Neural cell (in vitro differentiated cells): ENCODE results near the gene UGT1A8. TPM values are rescaled to one million over a fixed set of nuclear protein-coding genes. Genes with fewer than 3 reads are reported as not detected.

Experiments used
- H2AFZ ChIP-seq: fragments of 200-600, 300-800 bp; sonication (generic), shearing (Covaris generic); 2 replicates; pipeline ENCODE4 v1.6.0; 2014; ENCODE audit warnings: low read depth, mild to moderate bottlenecking, antibody characterized with exemption, low read length, moderate library complexity
- H3F3A ChIP-seq: fragments of 200-600 bp; shearing (Covaris generic); 2 replicates; pipeline ENCODE4 v1.6.1; 2016; ENCODE audit warnings: mild to moderate bottlenecking, moderate library complexity, mixed read lengths, antibody characterized with exemption, low read length; ENCODE audit not compliant: insufficient read depth, poor library complexity, severe bottlenecking
- H3K27ac ChIP-seq: fragments of 200-600, 300-800 bp; sonication (generic), shearing (Covaris generic); 2 replicates; pipeline ENCODE4 v1.5.1; 2014; ENCODE audit warnings: mild to moderate bottlenecking, low read length, moderate library complexity
- H3K27me3 ChIP-seq: fragments of 300-800, 200-600 bp; sonication (generic), shearing (Covaris generic); 2 replicates; pipeline ENCODE4 v1.6.0; 2014; ENCODE audit warnings: mild to moderate bottlenecking, low read depth, low read length, moderate library complexity; ENCODE audit not compliant: insufficient read depth
- H3K36me3 ChIP-seq: fragments of 300-800, 200-600 bp; sonication (generic), shearing (Covaris generic); 2 replicates; pipeline ENCODE4 v1.5.1; 2014; ENCODE audit warnings: mild to moderate bottlenecking, antibody characterized with exemption, low read length, moderate library complexity; ENCODE audit not compliant: insufficient read depth
- H3K4me2 ChIP-seq: fragments of 300-800, 200-600 bp; sonication (generic), shearing (Covaris generic); 2 replicates; pipeline ENCODE4 v1.6.0; 2014; ENCODE audit warnings: mild to moderate bottlenecking, low read length
- H3K4me3 ChIP-seq: fragments of 300-800, 200-600 bp; sonication (generic), shearing (Covaris generic); 2 replicates; pipeline ENCODE4 v1.5.1; 2014; ENCODE audit warnings: mild to moderate bottlenecking, low read length, moderate library complexity
- H3K79me2 ChIP-seq: fragments of 200-600 bp; shearing (Covaris generic); replicated peaks from 2 replicates; pipeline ENCODE4 v1.6.0; 2014; ENCODE audit warnings: mild to moderate bottlenecking, low read length, moderate library complexity; ENCODE audit not compliant: insufficient read depth
- H3K9ac ChIP-seq: fragments of 300-800, 200-600 bp; sonication (generic), shearing (Covaris generic); 2 replicates; pipeline ENCODE4 v1.6.1; 2016; ENCODE audit warnings: mild to moderate bottlenecking, low read length, mixed read lengths
- H3K9me2 ChIP-seq: fragments of 200-600 bp; shearing (Covaris generic); 2 replicates; pipeline ENCODE4 v1.6.1; 2016; ENCODE audit warnings: mild to moderate bottlenecking, low read length, mixed read lengths; ENCODE audit not compliant: insufficient read depth
- H3K9me3 ChIP-seq: fragments of 200-600, 300-800 bp; sonication (generic), shearing (Covaris generic); 2 replicates; pipeline ENCODE4 v1.6.1; 2016; ENCODE audit warnings: mild to moderate bottlenecking, mixed run types, low read length, moderate library complexity, mixed read lengths
- H4K20me1 ChIP-seq: fragments of 200-600 bp; shearing (Covaris generic); 2 replicates; pipeline ENCODE4 v1.6.1; 2016; ENCODE audit warnings: mild to moderate bottlenecking, mixed run types; ENCODE audit not compliant: insufficient read depth
- EP300 ChIP-seq: fragments of 450-650 bp; conservative IDR thresholded peaks from 2 replicates; pipeline ENCODE4 v1.6.1; 2014; ENCODE audit warnings: antibody characterized with exemption, mild to moderate bottlenecking, moderate library complexity; ENCODE audit not compliant: poor library complexity, severe bottlenecking
- EZH2 ChIP-seq: fragments of 200-600, 300-800 bp; shearing (Covaris generic), sonication (generic); IDR thresholded peaks from 2 replicates; pipeline ENCODE4 v1.6.1; 2014; ENCODE audit warnings: antibody characterized with exemption, low read length, borderline replicate concordance, mild to moderate bottlenecking; ENCODE audit not compliant: insufficient read depth, poor library complexity, severe bottlenecking
- MXI1 ChIP-seq: fragments of 450-650 bp; conservative IDR thresholded peaks from 2 replicates; pipeline ENCODE4 v1.6.1; 2014; ENCODE audit warnings: antibody characterized with exemption, mild to moderate bottlenecking; ENCODE audit not compliant: poor library complexity, severe bottlenecking
- POLR2AphosphoS5 ChIP-seq: IDR thresholded peaks from 2 replicates; pipeline ENCODE4 v1.6.1; 2012
- RAD21 ChIP-seq: fragments of 450-650 bp; conservative IDR thresholded peaks from 2 replicates; pipeline ENCODE4 v1.6.1; 2014; ENCODE audit warnings: antibody characterized with exemption, mild to moderate bottlenecking, moderate library complexity
- SMC3 ChIP-seq: fragments of 450-650 bp; conservative IDR thresholded peaks from 2 replicates; pipeline ENCODE4 v1.6.1; 2014; ENCODE audit warnings: antibody characterized with exemption, mild to moderate bottlenecking, moderate library complexity; ENCODE audit not compliant: poor library complexity
- TAF1 ChIP-seq: IDR thresholded peaks from 2 replicates; pipeline ENCODE4 v1.6.1; 2012; ENCODE audit warnings: low read depth
- polyA plus RNA-seq: library from polyadenylated mRNA; depleted of rRNA; stranded (reverse); fragments of >200 nt; gene quantifications from 2 replicates; pipeline ENCODE4 v1.2.3, GENCODE V29; 2014
- TF ChIP-seq, protein P1 (sequence below): fragments of 450-650 bp; IDR thresholded peaks from 2 replicates; pipeline ENCODE4 v1.5.1; 2014; ENCODE audit warnings: antibody characterized with exemption, mild to moderate bottlenecking, moderate library complexity; ENCODE audit not compliant: poor library complexity, severe bottlenecking
- TF ChIP-seq, protein P2 (sequence below): IDR thresholded peaks from 2 replicates; pipeline ENCODE4 v1.6.1; 2012; ENCODE audit warnings: borderline replicate concordance

The UGT1A8 gene
- polyA plus RNA-seq, 1 donor from 2014 or later, result not detected

DNA sequence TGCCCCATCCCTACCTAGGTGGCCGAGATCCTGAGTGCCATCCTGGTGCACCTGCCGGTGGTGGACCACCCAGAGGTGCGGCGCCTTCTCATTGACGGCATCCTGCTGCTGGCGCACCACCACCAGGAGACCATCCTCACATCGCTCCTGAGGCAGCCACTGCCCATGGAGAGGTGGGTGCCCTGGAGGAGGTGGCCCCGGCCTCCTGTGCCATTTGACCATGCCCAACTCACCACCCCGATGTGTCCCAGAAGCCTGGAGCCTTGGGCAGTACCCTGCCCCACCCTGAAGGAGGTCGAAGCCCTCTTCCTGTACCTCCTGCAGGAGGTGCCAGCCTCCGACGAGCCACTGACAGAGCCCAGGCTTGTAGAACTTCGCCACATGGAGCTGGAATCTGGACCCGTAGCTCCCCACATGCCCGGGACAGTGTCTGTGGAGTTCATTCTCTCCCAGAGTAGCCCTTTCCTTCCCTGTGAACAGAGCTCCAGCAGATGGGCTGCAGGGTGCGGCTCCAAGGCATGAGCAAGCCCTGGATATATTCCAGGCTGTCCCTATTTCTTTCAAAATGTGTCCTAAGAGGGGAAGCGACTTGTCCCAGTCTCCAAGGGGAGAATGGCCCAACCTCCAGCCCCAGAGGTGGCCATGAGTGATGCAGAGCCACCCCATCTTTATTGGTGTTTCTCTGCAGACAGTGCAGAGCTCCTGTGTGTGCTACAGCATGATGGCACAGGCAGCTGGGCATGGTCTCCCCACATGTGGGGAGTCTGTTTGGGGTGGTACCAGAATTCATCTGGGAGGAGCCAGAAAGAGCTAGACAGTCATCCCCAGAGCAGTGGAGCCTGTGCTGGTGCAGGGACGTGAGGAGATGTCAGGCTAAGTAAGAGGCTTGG, 202.7 kb downstream of the UGT1A8 start:
- Histone ChIP-seq H3K79me2 (no peaks in the 10 kb centered on the region), H4K20me1 (no peaks in the 10 kb centered on the region), H3K9me3 (no peaks in the 10 kb centered on the region), H3K9ac (no peak overlapping the region), H2AFZ (no peak overlapping the region), H3F3A (no peaks in the 10 kb centered on the region), H3K27ac (no peak overlapping the region), H3K27me3 (no peaks in the 10 kb centered on the region), H3K4me3 (no peak overlapping the region), H3K36me3 (no peaks in the 10 kb centered on the region), H3K4me2 (no peak overlapping the region), H3K9me2 (no peaks in the 10 kb centered on the region)
- TF ChIP-seq, protein P1, sequence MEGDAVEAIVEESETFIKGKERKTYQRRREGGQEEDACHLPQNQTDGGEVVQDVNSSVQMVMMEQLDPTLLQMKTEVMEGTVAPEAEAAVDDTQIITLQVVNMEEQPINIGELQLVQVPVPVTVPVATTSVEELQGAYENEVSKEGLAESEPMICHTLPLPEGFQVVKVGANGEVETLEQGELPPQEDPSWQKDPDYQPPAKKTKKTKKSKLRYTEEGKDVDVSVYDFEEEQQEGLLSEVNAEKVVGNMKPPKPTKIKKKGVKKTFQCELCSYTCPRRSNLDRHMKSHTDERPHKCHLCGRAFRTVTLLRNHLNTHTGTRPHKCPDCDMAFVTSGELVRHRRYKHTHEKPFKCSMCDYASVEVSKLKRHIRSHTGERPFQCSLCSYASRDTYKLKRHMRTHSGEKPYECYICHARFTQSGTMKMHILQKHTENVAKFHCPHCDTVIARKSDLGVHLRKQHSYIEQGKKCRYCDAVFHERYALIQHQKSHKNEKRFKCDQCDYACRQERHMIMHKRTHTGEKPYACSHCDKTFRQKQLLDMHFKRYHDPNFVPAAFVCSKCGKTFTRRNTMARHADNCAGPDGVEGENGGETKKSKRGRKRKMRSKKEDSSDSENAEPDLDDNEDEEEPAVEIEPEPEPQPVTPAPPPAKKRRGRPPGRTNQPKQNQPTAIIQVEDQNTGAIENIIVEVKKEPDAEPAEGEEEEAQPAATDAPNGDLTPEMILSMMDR, result no peak
- TF ChIP-seq, protein P2, sequence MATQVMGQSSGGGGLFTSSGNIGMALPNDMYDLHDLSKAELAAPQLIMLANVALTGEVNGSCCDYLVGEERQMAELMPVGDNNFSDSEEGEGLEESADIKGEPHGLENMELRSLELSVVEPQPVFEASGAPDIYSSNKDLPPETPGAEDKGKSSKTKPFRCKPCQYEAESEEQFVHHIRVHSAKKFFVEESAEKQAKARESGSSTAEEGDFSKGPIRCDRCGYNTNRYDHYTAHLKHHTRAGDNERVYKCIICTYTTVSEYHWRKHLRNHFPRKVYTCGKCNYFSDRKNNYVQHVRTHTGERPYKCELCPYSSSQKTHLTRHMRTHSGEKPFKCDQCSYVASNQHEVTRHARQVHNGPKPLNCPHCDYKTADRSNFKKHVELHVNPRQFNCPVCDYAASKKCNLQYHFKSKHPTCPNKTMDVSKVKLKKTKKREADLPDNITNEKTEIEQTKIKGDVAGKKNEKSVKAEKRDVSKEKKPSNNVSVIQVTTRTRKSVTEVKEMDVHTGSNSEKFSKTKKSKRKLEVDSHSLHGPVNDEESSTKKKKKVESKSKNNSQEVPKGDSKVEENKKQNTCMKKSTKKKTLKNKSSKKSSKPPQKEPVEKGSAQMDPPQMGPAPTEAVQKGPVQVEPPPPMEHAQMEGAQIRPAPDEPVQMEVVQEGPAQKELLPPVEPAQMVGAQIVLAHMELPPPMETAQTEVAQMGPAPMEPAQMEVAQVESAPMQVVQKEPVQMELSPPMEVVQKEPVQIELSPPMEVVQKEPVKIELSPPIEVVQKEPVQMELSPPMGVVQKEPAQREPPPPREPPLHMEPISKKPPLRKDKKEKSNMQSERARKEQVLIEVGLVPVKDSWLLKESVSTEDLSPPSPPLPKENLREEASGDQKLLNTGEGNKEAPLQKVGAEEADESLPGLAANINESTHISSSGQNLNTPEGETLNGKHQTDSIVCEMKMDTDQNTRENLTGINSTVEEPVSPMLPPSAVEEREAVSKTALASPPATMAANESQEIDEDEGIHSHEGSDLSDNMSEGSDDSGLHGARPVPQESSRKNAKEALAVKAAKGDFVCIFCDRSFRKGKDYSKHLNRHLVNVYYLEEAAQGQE, result no peak
- TF ChIP-seq TAF1 (no peak), SMC3 (no peak), EP300 (no peak), RAD21 (no peak), EZH2 (no peak), MXI1 (no peak), POLR2AphosphoS5 (no peak)

DNA sequence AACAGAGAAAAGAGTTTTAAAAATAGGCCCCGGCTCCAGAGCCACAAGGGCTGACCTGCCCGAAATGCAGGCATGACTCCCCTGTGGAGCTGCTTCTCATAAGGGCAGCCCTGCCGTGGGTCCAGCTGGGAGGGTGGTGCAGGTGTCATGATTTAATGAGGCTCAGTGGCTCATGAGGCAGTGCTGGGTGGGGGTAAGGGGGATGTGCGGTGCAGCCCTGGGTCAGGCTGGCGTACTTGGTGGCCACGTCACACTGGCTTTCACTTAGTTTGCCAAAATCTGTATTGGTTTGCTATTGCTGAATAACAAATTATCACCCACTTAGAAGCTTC, 203.3 kb downstream of the UGT1A8 start:
- Histone ChIP-seq H3K9me2 (no peaks in the 10 kb centered on the region), H3K4me3 (no peak overlapping the region), H2AFZ (no peak overlapping the region), H3K79me2 (no peaks in the 10 kb centered on the region), H3K4me2 (no peak overlapping the region), H4K20me1 (no peaks in the 10 kb centered on the region), H3K9ac (no peak overlapping the region), H3F3A (no peaks in the 10 kb centered on the region), H3K27ac (no peak overlapping the region), H3K36me3 (no peaks in the 10 kb centered on the region), H3K9me3 (no peaks in the 10 kb centered on the region), H3K27me3 (no peaks in the 10 kb centered on the region)
- TF ChIP-seq SMC3, result no peak
- TF ChIP-seq RAD21, result no peak
- TF ChIP-seq EP300, result no peak
- no peak for TF ChIP-seq MXI1
- TF ChIP-seq, protein P2, result no peak
- TF ChIP-seq POLR2AphosphoS5, result no peak
- TF ChIP-seq EZH2, result no peak
- TF ChIP-seq, protein P1, result no peak
- TF ChIP-seq TAF1, result no peak
